OCI-LY1 (cell line): Measurements from ENCODE around the gene SFXN1.
A peak's percentile ranks its signal among the peaks of the same experiment; 100 is the strongest.

Experiments
- H2AFZ ChIP-seq: fragments of 200-600 bp; sonication (generic), shearing (Covaris generic); 2 replicates; pipeline ENCODE4 v1.6.0; 2014; ENCODE audit warnings: antibody characterized with exemption, mild to moderate bottlenecking, low read length
- H3F3A ChIP-seq: fragments of 200-600 bp; sonication (generic), shearing (Covaris generic); 2 replicates; pipeline ENCODE4 v1.6.0; 2014; ENCODE audit warnings: mild to moderate bottlenecking, antibody characterized with exemption, low read length, moderate library complexity; ENCODE audit not compliant: insufficient read depth
- H3K27ac ChIP-seq: fragments of 200-600 bp; sonication (generic); 2 replicates; pipeline ENCODE4 v1.5.1; 2014; ENCODE audit warnings: low read length, mixed run types, mild to moderate bottlenecking, low read depth; ENCODE audit not compliant: poor library complexity, severe bottlenecking
- H3K27me3 ChIP-seq: fragments of 200-600 bp; sonication (generic); 2 replicates; pipeline ENCODE4 v1.6.0; 2014; ENCODE audit warnings: antibody characterized with exemption, mild to moderate bottlenecking, low read length, moderate library complexity; ENCODE audit not compliant: insufficient read depth
- H3K36me3 ChIP-seq: fragments of 200-600 bp; sonication (generic); 2 replicates; pipeline ENCODE4 v1.6.1; 2014; ENCODE audit warnings: mild to moderate bottlenecking, antibody characterized with exemption, low read length, moderate library complexity, mixed read lengths; ENCODE audit not compliant: insufficient read depth
- H3K4me1 ChIP-seq: fragments of 200-600 bp; sonication (generic); 2 replicates; pipeline ENCODE4 v1.5.1; 2014; ENCODE audit warnings: mild to moderate bottlenecking, low read length, moderate library complexity; ENCODE audit not compliant: insufficient read depth, severe bottlenecking
- H3K4me2 ChIP-seq: fragments of 200-600 bp; sonication (generic), shearing (Covaris generic); 2 replicates; pipeline ENCODE4 v1.6.1; 2014; ENCODE audit warnings: low read length
- H3K4me3 ChIP-seq: fragments of 200-600 bp; sonication (generic); 2 replicates; pipeline ENCODE4 v1.5.1; 2014; ENCODE audit warnings: low read length, low read depth, mild to moderate bottlenecking, mixed read lengths; ENCODE audit not compliant: poor library complexity, severe bottlenecking
- H3K79me2 ChIP-seq: fragments of 200-600 bp; shearing (Covaris generic); 2 replicates; pipeline ENCODE4 v1.6.1; 2016; ENCODE audit warnings: mixed run types, low read length, mixed read lengths; ENCODE audit not compliant: insufficient read depth
- H3K9ac ChIP-seq: fragments of 200-600 bp; sonication (generic), shearing (Covaris generic); 2 replicates; pipeline ENCODE4 v1.6.1; 2014; ENCODE audit warnings: mild to moderate bottlenecking, low read length, mixed read lengths
- H3K9me2 ChIP-seq: fragments of 200-600 bp; sonication (generic), shearing (Covaris generic); 2 replicates; pipeline ENCODE4 v1.6.1; 2014; ENCODE audit warnings: low read depth, mild to moderate bottlenecking, low read length, mixed read lengths
- H3K9me3 ChIP-seq: fragments of 200-600 bp; shearing (Covaris generic); 2 replicates; pipeline ENCODE4 v1.6.1; 2014; ENCODE audit warnings: low read length, mixed read lengths
- H4K20me1 ChIP-seq: fragments of 200-600 bp; sonication (generic), shearing (Covaris generic); 2 replicates; pipeline ENCODE4 v1.6.0; 2016; ENCODE audit warnings: mild to moderate bottlenecking, low read length; ENCODE audit not compliant: insufficient read depth
- EZH2 ChIP-seq: fragments of 200-600 bp; sonication (generic), shearing (Covaris generic); IDR thresholded peaks from 2 replicates; pipeline ENCODE4 v1.8.0; 2017; ENCODE audit warnings: borderline replicate concordance, mixed run types, mild to moderate bottlenecking, antibody characterized with exemption, low read length, moderate library complexity, mixed read lengths
- TF ChIP-seq, protein P1 (sequence below): fragments of 200-600 bp; sonication (generic), shearing (Covaris generic); IDR thresholded peaks from 2 replicates; pipeline ENCODE4 v1.5.1; 2017; ENCODE audit warnings: mild to moderate bottlenecking, antibody characterized with exemption, low read length, moderate library complexity, mixed read lengths

The SFXN1 gene

GRCh38 chr5:175564716-175565115, 86.4 kb downstream of the SFXN1 start:
- peaks cover 9% of the 10 kb centered on the region; the same call in 1 of the 2 replicates for H3K27me3 ChIP-seq
- TF ChIP-seq, protein P1, sequence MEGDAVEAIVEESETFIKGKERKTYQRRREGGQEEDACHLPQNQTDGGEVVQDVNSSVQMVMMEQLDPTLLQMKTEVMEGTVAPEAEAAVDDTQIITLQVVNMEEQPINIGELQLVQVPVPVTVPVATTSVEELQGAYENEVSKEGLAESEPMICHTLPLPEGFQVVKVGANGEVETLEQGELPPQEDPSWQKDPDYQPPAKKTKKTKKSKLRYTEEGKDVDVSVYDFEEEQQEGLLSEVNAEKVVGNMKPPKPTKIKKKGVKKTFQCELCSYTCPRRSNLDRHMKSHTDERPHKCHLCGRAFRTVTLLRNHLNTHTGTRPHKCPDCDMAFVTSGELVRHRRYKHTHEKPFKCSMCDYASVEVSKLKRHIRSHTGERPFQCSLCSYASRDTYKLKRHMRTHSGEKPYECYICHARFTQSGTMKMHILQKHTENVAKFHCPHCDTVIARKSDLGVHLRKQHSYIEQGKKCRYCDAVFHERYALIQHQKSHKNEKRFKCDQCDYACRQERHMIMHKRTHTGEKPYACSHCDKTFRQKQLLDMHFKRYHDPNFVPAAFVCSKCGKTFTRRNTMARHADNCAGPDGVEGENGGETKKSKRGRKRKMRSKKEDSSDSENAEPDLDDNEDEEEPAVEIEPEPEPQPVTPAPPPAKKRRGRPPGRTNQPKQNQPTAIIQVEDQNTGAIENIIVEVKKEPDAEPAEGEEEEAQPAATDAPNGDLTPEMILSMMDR: no peak
- TF ChIP-seq EZH2: no peak
- no peak overlapping the region for H3K4me3 ChIP-seq
- H3K4me1 ChIP-seq: no peaks in the 10 kb centered on the region
- H3K4me2 ChIP-seq: no peak overlapping the region
- no peak overlapping the region for H3K9ac ChIP-seq
- H4K20me1 ChIP-seq: no peaks in the 10 kb centered on the region
- H3K9me3 ChIP-seq: no peaks in the 10 kb centered on the region
- H3K36me3 ChIP-seq: no peaks in the 10 kb centered on the region
- H3F3A ChIP-seq: no peaks in the 10 kb centered on the region
- H3K27ac ChIP-seq: no peak overlapping the region
- no peaks in the 10 kb centered on the region for H3K79me2 ChIP-seq
- no peaks in the 10 kb centered on the region for H3K9me2 ChIP-seq
- H2AFZ ChIP-seq: no peak overlapping the region

GRCh38 chr5:175566697-175567096, 88.3 kb downstream of the SFXN1 start:
- no peak overlapping the region for H3K4me3 ChIP-seq
- H3F3A ChIP-seq: no peaks in the 10 kb centered on the region
- no peaks in the 10 kb centered on the region for H3K9me2 ChIP-seq
- TF ChIP-seq, protein P1: no peak
- no peak for TF ChIP-seq EZH2
- no peak overlapping the region for H2AFZ ChIP-seq
- H4K20me1 ChIP-seq: no peaks in the 10 kb centered on the region
- no peak overlapping the region for H3K27ac ChIP-seq
- H3K4me2 ChIP-seq: no peak overlapping the region
- peaks cover 9% of the 10 kb centered on the region; the same call in 1 of the 2 replicates for H3K27me3 ChIP-seq
- H3K9me3 ChIP-seq: no peaks in the 10 kb centered on the region
- H3K9ac ChIP-seq: no peak overlapping the region
- no peaks in the 10 kb centered on the region for H3K36me3 ChIP-seq
- H3K79me2 ChIP-seq: no peaks in the 10 kb centered on the region
- no peaks in the 10 kb centered on the region for H3K4me1 ChIP-seq

DNA sequence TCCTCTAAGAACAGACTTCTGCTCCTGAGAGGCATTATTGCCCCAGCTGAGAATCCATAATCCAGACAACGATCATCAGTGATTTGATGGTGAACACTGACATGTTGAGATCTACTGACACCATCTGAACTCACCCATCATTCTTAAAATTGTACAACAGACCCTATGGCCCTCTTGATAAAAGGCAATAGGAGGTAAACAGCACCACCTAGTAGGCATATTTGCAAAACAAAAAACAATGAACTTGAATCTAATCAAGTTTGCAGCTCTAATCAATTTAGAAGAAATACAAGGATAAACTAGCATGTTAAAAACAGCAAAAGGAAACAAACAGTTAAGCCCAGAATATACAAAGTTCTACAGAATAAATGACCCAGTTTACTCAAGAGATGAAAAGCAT, 89.6 kb downstream of the SFXN1 start:
- Histone ChIP-seq H3K9me3 (no peaks in the 10 kb centered on the region), H3K79me2 (no peaks in the 10 kb centered on the region), H3K4me3 (no peak overlapping the region), H3K27ac (no peak overlapping the region), H3K9me2 (no peaks in the 10 kb centered on the region), H3K27me3 (peaks cover 9% of the 10 kb centered on the region; the same call in 1 of the 2 replicates), H3K36me3 (no peaks in the 10 kb centered on the region), H3K9ac (no peak overlapping the region), H4K20me1 (no peaks in the 10 kb centered on the region), H3K4me1 (no peaks in the 10 kb centered on the region), H3K4me2 (no peak overlapping the region), H2AFZ (no peak overlapping the region), H3F3A (no peaks in the 10 kb centered on the region)
- TF ChIP-seq, protein P1: peak; percentile 8; the same call in 1 of the 2 replicates
- TF ChIP-seq EZH2: no peak
